ENCODE data around the gene HEG1. TPM values are rescaled to one million over a fixed set of nuclear protein-coding genes. Genes with fewer than 3 reads are reported as not detected.
A peak's percentile ranks its signal among the peaks of the same experiment; 100 is the strongest.

HEG1 gene
- total and polyA plus RNA-seq, 2 of the 13 experiments (the other 11 are each of a cell fraction or from before 2014, with no cell fraction given) = 10.7 to 18.2 TPM

DNA sequence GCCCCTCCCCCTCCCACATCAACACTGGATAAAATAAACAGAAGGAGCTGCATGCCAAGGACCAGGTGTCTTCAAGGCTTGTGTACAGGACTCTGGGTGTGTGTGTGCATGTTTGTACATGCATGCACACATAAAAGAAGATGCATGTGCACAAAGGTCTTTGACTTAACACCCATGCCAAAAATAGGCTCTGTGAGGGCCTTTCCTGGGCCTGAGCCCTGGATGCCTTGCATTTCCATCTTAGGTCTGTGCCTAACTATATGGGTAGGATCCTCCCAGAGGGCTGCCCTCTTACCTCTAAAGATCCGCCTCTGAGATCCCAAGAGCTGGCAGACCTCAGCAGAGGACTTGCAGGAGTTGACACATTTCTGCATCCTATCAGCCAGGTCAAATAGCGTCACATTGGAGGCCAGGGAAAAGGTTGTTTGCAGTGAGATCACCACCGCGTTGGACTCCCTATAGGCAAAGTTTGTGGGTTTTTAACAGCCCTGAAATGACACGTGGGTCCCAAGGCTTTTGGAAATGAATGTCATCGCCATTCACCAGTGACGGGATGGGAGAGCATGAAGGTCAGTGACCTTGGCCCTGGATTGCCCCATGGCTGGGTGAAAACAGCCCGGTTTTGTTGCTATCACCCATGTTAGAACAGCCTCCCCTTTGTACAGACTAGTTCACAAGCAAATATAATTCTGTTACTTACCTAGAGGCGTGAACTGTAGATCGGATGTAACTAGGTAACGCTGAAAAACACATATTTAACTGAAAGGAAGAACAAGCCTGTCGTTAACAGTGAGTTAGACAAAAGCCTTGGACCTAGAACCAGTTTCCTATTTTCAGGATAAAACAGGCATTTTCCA is 54.0 kb downstream of the HEG1 start (continued):
- TF ChIP-seq GATAD1 (CRISPR knock-in tag; IDR thresholded peaks at IDR 0.05) = peak; percentile 39; the same call in 1 of the 2 replicates
- peak; percentile 70; the same call in 1 of the 2 replicates for TF ChIP-seq DPF2 (CRISPR knock-in tag; IDR thresholded peaks at IDR 0.05; ENCODE audit: borderline replicate concordance, low read depth)
- TF ChIP-seq, protein P1, sequence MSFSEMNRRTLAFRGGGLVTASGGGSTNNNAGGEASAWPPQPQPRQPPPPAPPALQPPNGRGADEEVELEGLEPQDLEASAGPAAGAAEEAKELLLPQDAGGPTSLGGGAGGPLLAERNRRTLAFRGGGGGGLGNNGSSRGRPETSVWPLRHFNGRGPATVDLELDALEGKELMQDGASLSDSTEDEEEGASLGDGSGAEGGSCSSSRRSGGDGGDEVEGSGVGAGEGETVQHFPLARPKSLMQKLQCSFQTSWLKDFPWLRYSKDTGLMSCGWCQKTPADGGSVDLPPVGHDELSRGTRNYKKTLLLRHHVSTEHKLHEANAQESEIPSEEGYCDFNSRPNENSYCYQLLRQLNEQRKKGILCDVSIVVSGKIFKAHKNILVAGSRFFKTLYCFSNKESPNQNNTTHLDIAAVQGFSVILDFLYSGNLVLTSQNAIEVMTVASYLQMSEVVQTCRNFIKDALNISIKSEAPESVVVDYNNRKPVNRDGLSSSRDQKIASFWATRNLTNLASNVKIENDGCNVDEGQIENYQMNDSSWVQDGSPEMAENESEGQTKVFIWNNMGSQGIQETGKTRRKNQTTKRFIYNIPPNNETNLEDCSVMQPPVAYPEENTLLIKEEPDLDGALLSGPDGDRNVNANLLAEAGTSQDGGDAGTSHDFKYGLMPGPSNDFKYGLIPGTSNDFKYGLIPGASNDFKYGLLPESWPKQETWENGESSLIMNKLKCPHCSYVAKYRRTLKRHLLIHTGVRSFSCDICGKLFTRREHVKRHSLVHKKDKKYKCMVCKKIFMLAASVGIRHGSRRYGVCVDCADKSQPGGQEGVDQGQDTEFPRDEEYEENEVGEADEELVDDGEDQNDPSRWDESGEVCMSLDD (CRISPR knock-in tag; IDR thresholded peaks at IDR 0.05; ENCODE audit: borderline replicate concordance) = peak; percentile 52; the same call in 1 of the 2 replicates
- TF ChIP-seq ZNF383 (CRISPR knock-in tag; IDR thresholded peaks at IDR 0.05; ENCODE audit: borderline replicate concordance) = no peak
- peak; percentile 95 for TF ChIP-seq RARA (CRISPR knock-in tag; IDR thresholded peaks at IDR 0.05)
- TF ChIP-seq, protein P2, sequence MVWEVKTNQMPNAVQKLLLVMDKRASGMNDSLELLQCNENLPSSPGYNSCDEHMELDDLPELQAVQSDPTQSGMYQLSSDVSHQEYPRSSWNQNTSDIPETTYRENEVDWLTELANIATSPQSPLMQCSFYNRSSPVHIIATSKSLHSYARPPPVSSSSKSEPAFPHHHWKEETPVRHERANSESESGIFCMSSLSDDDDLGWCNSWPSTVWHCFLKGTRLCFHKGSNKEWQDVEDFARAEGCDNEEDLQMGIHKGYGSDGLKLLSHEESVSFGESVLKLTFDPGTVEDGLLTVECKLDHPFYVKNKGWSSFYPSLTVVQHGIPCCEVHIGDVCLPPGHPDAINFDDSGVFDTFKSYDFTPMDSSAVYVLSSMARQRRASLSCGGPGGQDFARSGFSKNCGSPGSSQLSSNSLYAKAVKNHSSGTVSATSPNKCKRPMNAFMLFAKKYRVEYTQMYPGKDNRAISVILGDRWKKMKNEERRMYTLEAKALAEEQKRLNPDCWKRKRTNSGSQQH (CRISPR knock-in tag; IDR thresholded peaks at IDR 0.05; ENCODE audit: low read depth) = peak; percentile 88
- TF ChIP-seq YY1 (IDR thresholded peaks at IDR 0.05; ENCODE audit: insufficient read depth, insufficient replicate concordance, low read depth, low read length) = peak; percentile 57
- TF ChIP-seq FOXA3 (CRISPR knock-in tag; IDR thresholded peaks at IDR 0.05) = peak; percentile 83
- TF ChIP-seq REPIN1 (CRISPR knock-in tag; IDR thresholded peaks at IDR 0.05; ENCODE audit: borderline replicate concordance, low read depth) = peak; percentile 18; the same call in 1 of the 2 replicates
- TF ChIP-seq ZNF629 (CRISPR knock-in tag; conservative IDR thresholded peaks at IDR 0.05) = peak; percentile 33; the same call in 1 of the 2 replicates
- no peak for TF ChIP-seq SP140L (CRISPR knock-in tag; IDR thresholded peaks at IDR 0.05; ENCODE audit: borderline replicate concordance)
- TF ChIP-seq, protein P3, sequence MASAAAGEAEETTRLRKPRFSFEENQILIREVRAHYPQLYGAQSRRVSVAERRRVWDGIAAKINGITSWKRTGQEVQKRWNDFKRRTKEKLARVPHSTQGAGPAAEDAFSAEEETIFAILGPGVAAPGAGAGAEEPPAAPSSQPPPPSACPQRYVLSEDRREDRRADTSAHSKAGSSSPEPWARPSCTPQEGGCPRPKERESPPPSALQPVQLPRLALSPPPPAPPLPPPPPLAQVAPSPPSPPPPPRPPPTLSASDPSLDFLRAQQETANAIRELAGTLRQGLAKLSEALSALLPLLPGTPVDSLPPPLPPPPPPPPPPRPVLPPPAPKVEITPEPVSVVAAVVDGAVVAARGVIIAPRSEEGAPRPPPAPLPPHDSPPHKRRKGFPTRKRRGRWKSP (CRISPR knock-in tag; IDR thresholded peaks at IDR 0.05) = peak; percentile 59; the same call in 1 of the 2 replicates
- TF ChIP-seq GATAD2A (CRISPR knock-in tag; IDR thresholded peaks at IDR 0.05) = peak; percentile 90
- TF ChIP-seq ZNF547 (CRISPR knock-in tag; IDR thresholded peaks at IDR 0.05) = peak; percentile 83; the same call in 1 of the 2 replicates
- peak; percentile 65; the same call in 1 of the 2 replicates for TF ChIP-seq HOXD1 (CRISPR knock-in tag; IDR thresholded peaks at IDR 0.05)
- peak; percentile 35 for TF ChIP-seq ZNF883 (CRISPR knock-in tag; IDR thresholded peaks at IDR 0.05; ENCODE audit: not compliant biosample characterization)
- TF ChIP-seq, protein P4, sequence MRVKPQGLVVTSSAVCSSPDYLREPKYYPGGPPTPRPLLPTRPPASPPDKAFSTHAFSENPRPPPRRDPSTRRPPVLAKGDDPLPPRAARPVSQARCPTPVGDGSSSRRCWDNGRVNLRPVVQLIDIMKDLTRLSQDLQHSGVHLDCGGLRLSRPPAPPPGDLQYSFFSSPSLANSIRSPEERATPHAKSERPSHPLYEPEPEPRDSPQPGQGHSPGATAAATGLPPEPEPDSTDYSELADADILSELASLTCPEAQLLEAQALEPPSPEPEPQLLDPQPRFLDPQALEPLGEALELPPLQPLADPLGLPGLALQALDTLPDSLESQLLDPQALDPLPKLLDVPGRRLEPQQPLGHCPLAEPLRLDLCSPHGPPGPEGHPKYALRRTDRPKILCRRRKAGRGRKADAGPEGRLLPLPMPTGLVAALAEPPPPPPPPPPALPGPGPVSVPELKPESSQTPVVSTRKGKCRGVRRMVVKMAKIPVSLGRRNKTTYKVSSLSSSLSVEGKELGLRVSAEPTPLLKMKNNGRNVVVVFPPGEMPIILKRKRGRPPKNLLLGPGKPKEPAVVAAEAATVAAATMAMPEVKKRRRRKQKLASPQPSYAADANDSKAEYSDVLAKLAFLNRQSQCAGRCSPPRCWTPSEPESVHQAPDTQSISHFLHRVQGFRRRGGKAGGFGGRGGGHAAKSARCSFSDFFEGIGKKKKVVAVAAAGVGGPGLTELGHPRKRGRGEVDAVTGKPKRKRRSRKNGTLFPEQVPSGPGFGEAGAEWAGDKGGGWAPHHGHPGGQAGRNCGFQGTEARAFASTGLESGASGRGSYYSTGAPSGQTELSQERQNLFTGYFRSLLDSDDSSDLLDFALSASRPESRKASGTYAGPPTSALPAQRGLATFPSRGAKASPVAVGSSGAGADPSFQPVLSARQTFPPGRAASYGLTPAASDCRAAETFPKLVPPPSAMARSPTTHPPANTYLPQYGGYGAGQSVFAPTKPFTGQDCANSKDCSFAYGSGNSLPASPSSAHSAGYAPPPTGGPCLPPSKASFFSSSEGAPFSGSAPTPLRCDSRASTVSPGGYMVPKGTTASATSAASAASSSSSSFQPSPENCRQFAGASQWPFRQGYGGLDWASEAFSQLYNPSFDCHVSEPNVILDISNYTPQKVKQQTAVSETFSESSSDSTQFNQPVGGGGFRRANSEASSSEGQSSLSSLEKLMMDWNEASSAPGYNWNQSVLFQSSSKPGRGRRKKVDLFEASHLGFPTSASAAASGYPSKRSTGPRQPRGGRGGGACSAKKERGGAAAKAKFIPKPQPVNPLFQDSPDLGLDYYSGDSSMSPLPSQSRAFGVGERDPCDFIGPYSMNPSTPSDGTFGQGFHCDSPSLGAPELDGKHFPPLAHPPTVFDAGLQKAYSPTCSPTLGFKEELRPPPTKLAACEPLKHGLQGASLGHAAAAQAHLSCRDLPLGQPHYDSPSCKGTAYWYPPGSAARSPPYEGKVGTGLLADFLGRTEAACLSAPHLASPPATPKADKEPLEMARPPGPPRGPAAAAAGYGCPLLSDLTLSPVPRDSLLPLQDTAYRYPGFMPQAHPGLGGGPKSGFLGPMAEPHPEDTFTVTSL (CRISPR knock-in tag; IDR thresholded peaks at IDR 0.05; ENCODE audit: borderline replicate concordance) = peak; percentile 92

Measured in HepG2 (cell line).